Left colon (tissue), 2 donors: ENCODE measurements around the gene FUT3. TPM values are rescaled to one million over a fixed set of nuclear protein-coding genes. Genes with fewer than 3 reads are reported as not detected.
"Not testable (repeated sequence)": the region's sequence is repeated elsewhere in the genome, so short reads cannot be mapped to it uniquely, and the experiment has no call there.

Experiments
- ATAC-seq: fragments of 200-7000 bp; cut with Tn5 transposase; one replicate; pipeline ENCODE4 v1.9.1; 2020; ENCODE audit warnings: mild to moderate bottlenecking, moderate library complexity
- DNase-seq, 2 donors: peaks; one replicate each; pipeline ENCODE4 v3.0.0-alpha.2; 2020
- intact Hi-C, 2 donors: fragments of 100-400 bp; cut with DNase I in 1 of 2; cut with micrococcal nuclease in 1 of 2; formaldehyde crosslinking; loops; one replicate each; pipeline versions ENCODE4 v1.11.2 to v1.14.0; 2022; cut with DNase I, micrococcal nuclease
- total RNA-seq, 2 donors: library from RNA; stranded (reverse); fragmentation: NEBNext Ultra II Directional; extraction: Animal tissue kit (Norgen Biotek cat#: 25700); gene quantifications; one replicate each; pipeline ENCODE4 v1.2.1, GENCODE V29; 2021
- donor health status: DM: no; HTN: no; CAD: no.
- donor health status: DM: yes; HTN: yes; CAD: no.

Gene FUT3
- total RNA-seq, 2 donors from 2014 or later: 224 to 253 TPM

GRCh38 chr19:5884065-5884811 is 33.0 kb upstream of the FUT3 start:
- intact Hi-C loops, DNase-seq, ATAC-seq: not testable (repeated sequence)

DNA sequence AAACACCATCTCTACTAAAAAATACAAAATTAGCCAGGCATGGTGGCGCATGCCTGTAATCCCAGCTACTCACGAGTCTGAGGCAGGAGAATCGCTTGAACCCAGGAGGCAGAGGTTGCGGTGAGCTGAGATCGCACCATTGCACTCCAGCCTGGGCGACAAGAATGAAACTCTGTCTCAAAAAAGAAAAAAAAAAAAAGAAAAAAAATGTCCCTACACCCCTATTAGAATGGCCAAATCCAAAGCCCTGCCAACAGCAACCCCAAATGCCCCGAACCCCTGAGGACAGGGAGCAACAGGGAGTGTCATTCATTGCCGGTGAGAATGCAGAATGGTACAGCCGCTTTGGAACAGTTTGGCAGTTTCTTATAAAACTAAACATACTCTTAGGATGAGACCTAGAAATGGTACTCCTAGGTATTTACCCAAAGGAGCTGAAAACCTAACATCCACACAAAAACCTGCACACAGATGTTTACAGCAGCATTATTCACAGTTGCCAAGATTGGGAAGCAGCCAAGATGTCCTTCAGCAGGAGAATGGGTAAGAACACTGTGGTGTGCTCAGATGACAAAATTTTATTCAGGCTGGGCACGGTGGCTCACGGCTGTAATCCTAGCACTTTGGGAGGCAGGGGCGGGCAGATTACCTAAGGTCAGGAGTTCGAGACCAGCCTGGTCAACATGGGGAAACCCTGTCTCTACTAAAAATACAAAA is 32.1 kb upstream of the FUT3 start:
- DNase-seq, intact Hi-C loops, ATAC-seq: not testable (repeated sequence)

- DNase-seq (no peak), ATAC-seq (no peak)
- intact Hi-C loops: no loop called here
Measured at GRCh38 chr19:5882421-5882968, 31.2 kb upstream of the FUT3 start.

- intact Hi-C loops: no loop called here
- DNase-seq: no peak
- no peak for ATAC-seq
Measured at GRCh38 chr19:5881543-5882299, 30.5 kb upstream of the FUT3 start.

DNA sequence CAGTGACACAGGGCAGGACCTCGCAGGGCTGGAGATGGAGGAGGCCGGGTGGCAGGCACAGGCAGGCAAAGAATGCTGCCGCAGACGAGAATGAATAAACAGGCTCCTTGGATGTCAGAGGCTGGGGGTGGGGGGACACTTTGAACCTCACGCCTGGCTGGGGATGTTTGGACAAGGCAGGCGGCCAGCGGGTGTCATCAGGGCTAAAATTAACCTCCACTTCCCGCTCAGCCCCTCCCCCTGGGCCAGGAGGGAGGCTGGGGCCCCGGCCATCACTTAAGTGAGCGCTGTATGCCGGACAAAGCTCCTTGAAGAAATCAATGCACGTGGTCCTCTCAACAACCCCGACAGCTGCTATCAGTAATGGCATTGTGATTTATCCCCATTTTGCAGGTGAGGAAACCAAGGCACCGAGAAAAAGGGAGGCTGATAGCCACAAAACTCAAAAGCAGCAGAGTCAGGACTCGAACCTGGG is 29.4 kb upstream of the FUT3 start:
- DNase-seq: peak; percentile 45 to 68
- intact Hi-C loops: no loop called here
- ATAC-seq: peak; percentile 46

GRCh38 chr19:5880196-5880595 is 28.9 kb upstream of the FUT3 start:
- intact Hi-C loops: no loop called here
- ATAC-seq (no peak), DNase-seq (no peak)

- intact Hi-C loops: no loop called here
- no peak for DNase-seq
- ATAC-seq: no peak
Measured at GRCh38 chr19:5877882-5878281, 26.6 kb upstream of the FUT3 start.

- intact Hi-C loops: no loop called here
- no peak for DNase-seq
- no peak for ATAC-seq
Measured at GRCh38 chr19:5877427-5877826, 26.2 kb upstream of the FUT3 start.

DNA sequence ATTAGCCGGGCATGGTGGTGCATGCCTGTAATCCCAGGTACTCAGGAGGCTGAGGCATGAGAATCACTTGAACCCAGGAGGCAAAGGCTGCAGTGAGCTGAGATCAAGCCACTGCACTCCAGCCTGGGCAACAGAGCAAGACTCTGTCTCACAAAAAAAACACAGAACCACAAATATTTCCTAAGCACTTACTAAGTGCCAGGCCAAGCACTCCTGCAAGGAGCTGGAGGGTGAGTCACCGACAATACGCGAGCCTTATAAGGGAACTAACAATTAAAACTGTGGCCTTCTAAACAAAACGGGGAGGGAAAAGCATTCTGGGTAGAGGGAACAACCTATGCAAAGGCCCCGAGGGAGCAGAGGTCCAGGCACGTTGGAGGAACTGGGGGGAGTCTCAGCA is 23.2 kb upstream of the FUT3 start:
- ATAC-seq, DNase-seq, intact Hi-C loops: not testable (repeated sequence)

GRCh38 chr19:5873617-5874199 is 22.5 kb upstream of the FUT3 start:
- ATAC-seq (peak; percentile 49), DNase-seq (no peak)
- intact Hi-C loops: no loop called here

DNA sequence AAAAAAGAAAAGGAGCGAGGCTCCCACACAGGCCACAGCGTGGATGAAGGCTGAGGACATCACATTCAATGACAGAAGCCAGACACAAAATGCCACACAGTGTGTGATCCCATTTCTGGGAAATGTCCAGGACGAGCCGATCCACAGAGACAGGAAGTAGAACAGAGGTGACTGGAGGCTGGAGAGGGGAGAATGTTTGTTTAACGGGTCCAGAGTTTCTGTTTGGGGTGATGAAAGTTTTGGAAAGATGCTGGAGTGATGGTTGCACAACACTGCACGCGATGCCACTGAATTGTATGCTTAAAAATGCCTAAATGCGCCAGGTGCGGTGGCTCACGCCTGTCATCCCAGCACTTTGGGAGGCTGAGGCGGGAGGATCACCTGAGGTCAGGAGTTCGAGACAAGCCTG is 19.7 kb upstream of the FUT3 start:
- DNase-seq (no peak), ATAC-seq (no peak)
- intact Hi-C loops: no loop called here

- ATAC-seq (no peak), DNase-seq (no peak)
- intact Hi-C loops: no loop called here
Measured at GRCh38 chr19:5867201-5868136, 16.2 kb upstream of the FUT3 start.

DNA sequence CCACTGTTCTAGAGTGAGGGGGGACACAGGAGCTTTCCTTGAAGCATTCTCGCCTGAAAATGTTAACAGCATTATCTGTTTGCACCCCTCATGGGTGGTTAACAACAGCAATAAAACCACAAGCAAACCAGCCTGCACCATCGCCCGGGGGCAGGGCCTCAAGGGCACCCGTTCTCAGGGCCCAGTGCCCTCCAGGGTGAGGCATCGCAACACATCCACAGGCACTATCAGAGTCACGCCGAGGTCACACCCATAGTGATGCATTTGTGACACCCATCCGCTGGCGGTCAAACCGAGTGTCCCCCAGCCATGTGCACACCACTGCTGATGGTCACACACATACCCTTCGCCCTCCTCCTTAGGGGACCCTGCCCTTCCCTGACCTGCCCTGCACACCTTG is 14.5 kb upstream of the FUT3 start:
- no peak for ATAC-seq

DNA sequence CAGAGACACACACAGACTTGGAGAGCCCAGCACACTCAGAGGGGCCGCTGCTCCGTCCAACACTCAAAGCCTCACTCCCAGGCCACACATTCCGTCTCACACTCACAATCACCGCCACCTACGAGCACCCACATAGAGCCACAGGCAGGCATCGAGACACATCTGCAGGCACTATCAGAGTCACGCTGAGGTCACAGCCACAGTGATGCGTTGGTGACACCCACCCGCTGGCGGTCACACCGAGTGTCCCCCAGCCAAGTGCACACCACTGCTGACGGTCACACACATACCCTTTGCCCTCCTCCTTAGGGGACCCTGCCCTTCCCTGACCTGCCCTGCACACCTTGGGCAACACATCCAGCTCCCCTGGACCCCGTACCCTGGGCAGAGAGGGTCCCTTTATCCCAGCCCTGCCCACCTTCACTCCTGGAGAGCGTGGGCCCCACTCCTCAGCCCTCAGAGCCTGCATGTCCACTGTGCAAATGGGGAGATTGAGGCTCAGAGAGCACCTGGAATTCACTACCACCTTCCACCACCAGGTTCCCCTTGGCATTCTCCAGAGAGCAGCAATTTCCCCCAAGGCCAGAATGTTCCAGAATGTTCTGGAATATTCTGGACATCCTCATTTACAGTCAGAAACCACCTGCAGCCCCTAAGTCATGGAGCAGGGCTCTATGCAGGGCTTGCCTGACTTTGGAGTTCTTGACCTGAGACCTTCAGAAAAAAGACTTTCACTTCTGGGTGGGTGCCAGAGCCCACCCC is 13.7 kb upstream of the FUT3 start:
- DNase-seq (no peak), ATAC-seq (no peak)
- intact Hi-C loops: no loop called here

More for the DNA sequence above, 14.5 kb upstream of the FUT3 start:
- intact Hi-C loops: no loop called here
- no peak for DNase-seq

GRCh38 chr19:5864013-5864720 is 12.9 kb upstream of the FUT3 start:
- intact Hi-C loops: no loop called here
- ATAC-seq (no peak), DNase-seq (no peak)

DNA sequence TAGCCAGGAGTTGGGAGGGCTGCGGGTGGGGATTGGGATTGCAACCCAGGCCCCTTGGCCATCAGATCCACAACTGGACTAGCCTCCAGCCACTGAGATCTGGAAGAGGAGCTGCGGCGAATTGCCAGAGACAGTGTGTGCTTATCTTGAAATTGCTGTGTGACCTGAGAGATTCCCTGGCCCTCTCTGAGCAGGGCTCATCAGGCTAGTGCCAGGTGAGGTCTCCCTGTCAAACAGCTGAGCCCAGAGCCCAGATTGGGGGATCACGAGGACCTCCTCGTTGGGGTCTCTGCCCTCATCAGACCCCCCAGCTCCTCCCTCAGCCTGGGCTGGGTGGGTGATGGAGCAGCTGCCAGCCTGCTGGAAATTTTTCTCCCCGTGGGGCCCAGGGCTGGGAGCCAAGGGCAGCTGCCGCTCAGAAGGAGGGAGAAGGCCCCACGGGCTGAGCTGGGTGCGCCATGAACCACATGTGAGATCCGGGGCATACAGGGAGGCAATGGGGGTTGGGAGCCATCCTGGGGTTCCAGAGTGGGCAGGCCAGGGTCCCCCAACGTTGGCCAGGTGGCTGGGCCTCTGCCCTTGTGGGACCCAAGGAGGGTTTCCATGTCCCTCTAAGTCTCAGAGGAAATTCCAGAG is 11.9 kb upstream of the FUT3 start:
- intact Hi-C loops: no loop called here
- no peak for ATAC-seq
- DNase-seq: no peak
